ENCODE results near the gene SIK2. TPM values are rescaled to one million over a fixed set of nuclear protein-coding genes. Genes with fewer than 3 reads are reported as not detected.
A peak's percentile ranks its signal among the peaks of the same experiment; 100 is the strongest.

SIK2 gene
- total RNA-seq, 1 donor from 2014 or later, result 8.2 TPM

GRCh38 chr11:111724615-111725129 is 122.4 kb downstream of the SIK2 start:
- Histone ChIP-seq H3K4me3 (no peak overlapping the region), H3K9me3 (no peaks in the 10 kb centered on the region), H3K4me1 (no peaks in the 10 kb centered on the region), H3K36me3 (peaks cover 52 to 72% of the 10 kb centered on the region in 2 donors), H3K27me3 (no peaks in the 10 kb centered on the region), H3K27ac (no peak overlapping the region)
- DNase-seq (ENCODE audit: low spot score in 2 of 2), result no peak
- TF ChIP-seq, protein P1, sequence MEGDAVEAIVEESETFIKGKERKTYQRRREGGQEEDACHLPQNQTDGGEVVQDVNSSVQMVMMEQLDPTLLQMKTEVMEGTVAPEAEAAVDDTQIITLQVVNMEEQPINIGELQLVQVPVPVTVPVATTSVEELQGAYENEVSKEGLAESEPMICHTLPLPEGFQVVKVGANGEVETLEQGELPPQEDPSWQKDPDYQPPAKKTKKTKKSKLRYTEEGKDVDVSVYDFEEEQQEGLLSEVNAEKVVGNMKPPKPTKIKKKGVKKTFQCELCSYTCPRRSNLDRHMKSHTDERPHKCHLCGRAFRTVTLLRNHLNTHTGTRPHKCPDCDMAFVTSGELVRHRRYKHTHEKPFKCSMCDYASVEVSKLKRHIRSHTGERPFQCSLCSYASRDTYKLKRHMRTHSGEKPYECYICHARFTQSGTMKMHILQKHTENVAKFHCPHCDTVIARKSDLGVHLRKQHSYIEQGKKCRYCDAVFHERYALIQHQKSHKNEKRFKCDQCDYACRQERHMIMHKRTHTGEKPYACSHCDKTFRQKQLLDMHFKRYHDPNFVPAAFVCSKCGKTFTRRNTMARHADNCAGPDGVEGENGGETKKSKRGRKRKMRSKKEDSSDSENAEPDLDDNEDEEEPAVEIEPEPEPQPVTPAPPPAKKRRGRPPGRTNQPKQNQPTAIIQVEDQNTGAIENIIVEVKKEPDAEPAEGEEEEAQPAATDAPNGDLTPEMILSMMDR (IDR thresholded peaks at IDR 0.05), result no peak
- intact Hi-C loops (cut with DNase I), result no loop called here

DNA sequence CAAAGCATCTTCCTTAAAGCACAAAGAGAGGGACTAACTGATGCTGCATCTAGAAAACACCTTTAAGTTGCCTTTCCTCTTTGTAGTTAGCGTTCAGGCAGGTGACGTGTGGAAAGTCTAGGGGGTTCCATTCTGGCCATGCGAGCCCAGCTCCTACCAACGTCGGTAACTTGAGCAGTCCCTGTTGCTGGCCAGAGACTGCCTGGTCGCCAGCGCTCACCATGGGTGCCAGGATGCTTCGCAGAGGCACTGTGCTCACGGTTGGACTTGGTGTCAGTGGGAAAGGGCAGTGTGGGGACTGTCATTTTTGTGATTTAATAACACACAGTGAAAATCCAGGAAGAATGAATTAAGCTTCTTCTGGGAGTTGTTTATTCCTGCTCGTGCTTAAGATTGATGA is 123.4 kb downstream of the SIK2 start:
- DNase-seq (ENCODE audit: low spot score in 2 of 2), result no peak
- H3K27ac ChIP-seq, result no peak overlapping the region
- no peaks in the 10 kb centered on the region for H3K27me3 ChIP-seq
- intact Hi-C loops (cut with DNase I), result no loop called here
- H3K9me3 ChIP-seq, result no peaks in the 10 kb centered on the region
- peaks cover 0 to 2% of the 10 kb centered on the region in 2 donors for H3K4me1 ChIP-seq
- peaks cover 42 to 63% of the 10 kb centered on the region in 2 donors for H3K36me3 ChIP-seq
- TF ChIP-seq, protein P1 (IDR thresholded peaks at IDR 0.05), result no peak
- no peak overlapping the region for H3K4me3 ChIP-seq

DNA sequence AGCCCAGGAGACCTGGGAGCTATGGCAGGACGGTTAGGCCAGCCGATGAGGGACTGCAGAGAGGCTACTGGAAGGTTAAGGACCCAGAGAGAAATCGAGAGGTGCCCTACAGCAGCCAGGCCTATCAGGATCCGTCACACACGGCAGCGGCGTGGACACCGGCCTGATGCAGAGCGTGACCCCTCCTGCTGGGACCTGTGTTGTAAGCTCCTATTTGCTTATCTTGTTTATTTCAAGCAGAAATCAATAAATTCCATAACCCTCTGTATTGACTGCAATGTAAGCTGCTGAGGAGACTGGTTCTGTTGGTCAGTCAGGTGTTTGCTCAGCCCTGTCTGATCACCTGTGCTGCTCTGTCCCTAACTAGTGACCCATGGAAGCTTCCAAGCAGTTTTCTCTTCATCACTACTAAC is 124.1 kb downstream of the SIK2 start:
- H3K9me3 ChIP-seq, result no peaks in the 10 kb centered on the region
- TF ChIP-seq, protein P1 (IDR thresholded peaks at IDR 0.05), result no peak
- no peaks in the 10 kb centered on the region for H3K27me3 ChIP-seq
- H3K4me1 ChIP-seq, result peaks cover 5 to 6% of the 10 kb centered on the region in 2 donors
- DNase-seq (ENCODE audit: low spot score in 2 of 2), result no peak
- no peak overlapping the region for H3K4me3 ChIP-seq
- H3K27ac ChIP-seq, result no peak overlapping the region
- H3K36me3 ChIP-seq, result peaks cover 36 to 56% of the 10 kb centered on the region in 2 donors
- intact Hi-C loops (cut with DNase I), result no loop called here

GRCh38 chr11:111727431-111727830 is 125.2 kb downstream of the SIK2 start:
- intact Hi-C loops (cut with DNase I), result no loop called here
- DNase-seq (ENCODE audit: low spot score in 2 of 2), result no peak
- H3K9me3 ChIP-seq, result no peaks in the 10 kb centered on the region
- H3K36me3 ChIP-seq, result peaks cover 29 to 44% of the 10 kb centered on the region in 2 donors
- H3K27ac ChIP-seq, result no peak overlapping the region
- no peaks in the 10 kb centered on the region for H3K27me3 ChIP-seq
- peaks cover 11 to 17% of the 10 kb centered on the region in 2 donors for H3K4me1 ChIP-seq
- no peak overlapping the region for H3K4me3 ChIP-seq
- TF ChIP-seq, protein P1 (IDR thresholded peaks at IDR 0.05), result no peak

DNA sequence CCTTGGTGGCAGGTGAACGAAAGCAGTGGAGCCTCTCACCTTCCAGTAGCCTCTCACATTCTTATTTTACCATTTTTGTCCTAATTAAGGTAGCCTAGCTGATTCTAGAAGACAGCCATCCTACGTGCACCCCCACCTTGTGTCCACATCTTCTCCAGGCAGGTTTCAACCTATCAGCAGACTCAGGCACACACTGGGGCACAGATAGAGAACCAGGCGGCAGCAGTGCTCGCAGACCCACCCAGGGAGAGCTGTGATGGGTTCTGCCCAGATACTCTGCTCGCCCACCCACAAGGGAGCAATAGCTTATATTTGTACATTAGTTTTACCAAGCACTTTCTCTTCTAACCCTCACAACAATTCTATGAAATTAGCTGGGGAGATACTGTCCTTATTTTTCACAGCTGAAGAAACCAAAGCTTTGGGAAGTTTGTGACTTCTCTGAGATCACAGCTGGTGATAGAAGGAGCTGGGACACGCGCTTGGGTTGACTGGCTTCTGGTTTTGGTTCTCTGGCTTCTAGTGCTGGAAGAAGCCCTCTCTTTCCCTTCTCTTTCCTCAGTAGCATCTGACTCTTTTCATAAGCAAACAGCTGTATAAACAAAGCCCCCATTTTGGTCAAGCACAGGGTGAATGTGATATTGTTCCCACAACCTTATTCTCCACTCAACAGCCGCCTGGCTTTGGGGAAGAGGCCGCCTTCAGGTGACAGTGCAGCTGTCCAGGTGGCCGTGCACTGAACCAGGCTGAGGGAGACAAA is 127.0 kb downstream of the SIK2 start:
- TF ChIP-seq, protein P1 (IDR thresholded peaks at IDR 0.05), result no peak
- H3K27ac ChIP-seq, result peak overlapping the region; percentile 17 to 46
- H3K27me3 ChIP-seq, result no peaks in the 10 kb centered on the region
- intact Hi-C loops (cut with DNase I), result no loop called here
- DNase-seq (ENCODE audit: low spot score in 2 of 2), result no peak
- H3K4me3 ChIP-seq, result no peak overlapping the region
- H3K9me3 ChIP-seq, result no peaks in the 10 kb centered on the region
- peaks cover 17 to 26% of the 10 kb centered on the region in 2 donors for H3K36me3 ChIP-seq
- H3K4me1 ChIP-seq, result peaks cover 22 to 35% of the 10 kb centered on the region in 2 donors

All from ascending aorta (tissue), 2 donors.